OCI-LY3 (cell line): ENCODE data around the gene MTHFSD.

ENCODE experiments used
- H2AFZ ChIP-seq: fragments of 200-600, 300-600 bp; shearing (Covaris generic); 2 replicates; pipeline ENCODE4 v1.6.0; 2014; ENCODE audit warnings: antibody characterized with exemption, low read depth, low read length
- H3K27ac ChIP-seq: fragments of 200-600, 300-600 bp; sonication (generic); 2 replicates; pipeline ENCODE4 v1.5.1; 2014; ENCODE audit warnings: mild to moderate bottlenecking, low read length, moderate library complexity, mixed read lengths
- H3K27me3 ChIP-seq: fragments of 200-600, 300-600 bp; sonication (generic); 2 replicates; pipeline ENCODE4 v1.6.1; 2014; ENCODE audit warnings: low read depth, low read length, mixed read lengths
- H3K36me3 ChIP-seq: fragments of 200-600, 300-600 bp; sonication (generic); replicated peaks from 2 replicates; pipeline ENCODE3; 2014; ENCODE audit warnings: low read depth, low read length, mixed read lengths
- H3K4me1 ChIP-seq: fragments of 300-600, 200-600 bp; sonication (generic); 2 replicates; pipeline ENCODE4 v1.6.1; 2014; ENCODE audit warnings: low read length, mixed read lengths
- H3K4me2 ChIP-seq: fragments of 200-600, 300-600 bp; sonication (generic); 2 replicates; pipeline ENCODE4 v1.6.1; 2014; ENCODE audit warnings: low read length, mixed read lengths
- H3K4me3 ChIP-seq: fragments of 300-600, 200-600 bp; sonication (generic); 2 replicates; pipeline ENCODE4 v1.5.1; 2014; ENCODE audit warnings: antibody characterized with exemption, mild to moderate bottlenecking, low read length, moderate library complexity
- H3K79me2 ChIP-seq: fragments of 300-600, 200-600 bp; shearing (Covaris generic); 2 replicates; pipeline ENCODE4 v1.6.1; 2014; ENCODE audit warnings: mild to moderate bottlenecking, low read length, mixed read lengths
- H3K9ac ChIP-seq: fragments of 300-600, 200-600 bp; shearing (Covaris generic); 2 replicates; pipeline ENCODE4 v1.6.0; 2014; ENCODE audit warnings: mild to moderate bottlenecking, low read length, moderate library complexity
- H3K9me3 ChIP-seq: fragments of 200-600, 300-600 bp; shearing (Covaris generic); 2 replicates; pipeline ENCODE4 v1.6.1; 2014; ENCODE audit warnings: low read length, mixed read lengths; ENCODE audit not compliant: insufficient read depth
- H4K20me1 ChIP-seq: fragments of 200-600, 300-600 bp; sonication (generic); 2 replicates; pipeline ENCODE4 v1.6.1; 2016; ENCODE audit warnings: low read length, mixed read lengths; ENCODE audit not compliant: insufficient read depth
- EZH2phosphoT487 ChIP-seq: fragments of 200-600 bp; shearing (Covaris generic); IDR thresholded peaks from 2 replicates; pipeline ENCODE4 v1.6.1; 2018; ENCODE audit warnings: antibody characterized with exemption, mixed run types, low read depth
- TF ChIP-seq, protein P1 (sequence below): fragments of 200-600, 300-600 bp; sonication (generic); IDR thresholded peaks from 2 replicates; pipeline ENCODE4 v1.5.1; 2014; ENCODE audit warnings: antibody characterized with exemption, low read length, low read depth

MTHFSD gene

DNA sequence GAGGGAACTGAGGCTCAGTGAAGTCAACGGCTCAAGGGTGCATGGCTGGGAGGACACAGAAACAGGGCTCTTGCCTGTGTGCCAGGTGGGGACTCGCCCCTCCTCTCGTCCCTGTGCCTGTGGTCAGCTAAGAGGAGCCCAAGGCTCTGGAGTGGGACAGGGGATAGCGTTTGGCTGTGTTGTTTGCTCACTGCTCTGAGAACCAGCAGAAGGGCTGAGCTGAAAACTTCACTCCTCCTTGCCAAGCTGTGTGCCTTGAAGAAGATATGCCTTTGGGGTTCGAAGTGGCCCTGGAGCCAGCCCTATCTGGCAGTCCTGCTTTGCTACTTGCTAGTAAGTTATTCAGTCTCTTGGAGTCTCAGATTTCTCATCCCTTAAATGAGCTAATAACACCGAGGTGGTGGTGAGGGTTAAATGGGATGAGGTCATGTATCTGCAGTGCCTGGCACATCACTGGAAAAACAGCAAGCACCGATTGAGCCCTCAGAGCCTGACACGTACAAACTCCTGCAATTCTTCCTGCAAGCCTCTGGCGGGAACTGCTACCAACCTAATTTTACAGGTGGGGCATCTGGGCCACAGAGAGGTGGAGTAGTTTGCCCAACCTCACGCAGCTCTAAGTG is 41.1 kb upstream of the MTHFSD start:
- no peak for TF ChIP-seq EZH2phosphoT487
- TF ChIP-seq, protein P1, sequence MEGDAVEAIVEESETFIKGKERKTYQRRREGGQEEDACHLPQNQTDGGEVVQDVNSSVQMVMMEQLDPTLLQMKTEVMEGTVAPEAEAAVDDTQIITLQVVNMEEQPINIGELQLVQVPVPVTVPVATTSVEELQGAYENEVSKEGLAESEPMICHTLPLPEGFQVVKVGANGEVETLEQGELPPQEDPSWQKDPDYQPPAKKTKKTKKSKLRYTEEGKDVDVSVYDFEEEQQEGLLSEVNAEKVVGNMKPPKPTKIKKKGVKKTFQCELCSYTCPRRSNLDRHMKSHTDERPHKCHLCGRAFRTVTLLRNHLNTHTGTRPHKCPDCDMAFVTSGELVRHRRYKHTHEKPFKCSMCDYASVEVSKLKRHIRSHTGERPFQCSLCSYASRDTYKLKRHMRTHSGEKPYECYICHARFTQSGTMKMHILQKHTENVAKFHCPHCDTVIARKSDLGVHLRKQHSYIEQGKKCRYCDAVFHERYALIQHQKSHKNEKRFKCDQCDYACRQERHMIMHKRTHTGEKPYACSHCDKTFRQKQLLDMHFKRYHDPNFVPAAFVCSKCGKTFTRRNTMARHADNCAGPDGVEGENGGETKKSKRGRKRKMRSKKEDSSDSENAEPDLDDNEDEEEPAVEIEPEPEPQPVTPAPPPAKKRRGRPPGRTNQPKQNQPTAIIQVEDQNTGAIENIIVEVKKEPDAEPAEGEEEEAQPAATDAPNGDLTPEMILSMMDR: no peak

DNA sequence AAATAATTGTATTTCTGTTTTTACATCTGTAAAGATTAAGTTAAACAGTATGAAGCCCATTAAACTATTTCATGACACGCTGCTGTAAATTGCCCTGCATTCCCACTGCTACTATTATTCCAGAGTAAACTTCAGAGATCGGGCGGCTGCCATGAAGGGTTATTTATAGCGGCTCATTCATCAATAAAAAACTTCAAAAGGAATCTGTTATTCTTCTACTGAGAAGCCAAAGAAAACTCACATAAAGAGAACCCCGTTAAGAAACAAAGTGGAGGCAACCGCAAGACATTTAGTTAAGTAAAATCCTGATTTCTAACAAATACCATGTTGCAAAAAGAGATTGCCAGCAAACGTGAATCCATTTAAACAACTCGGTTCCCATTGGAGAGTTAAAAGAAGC is 39.7 kb upstream of the MTHFSD start:
- Histone ChIP-seq H3K9ac (no peak overlapping the region), H3K4me1 (no peaks in the 10 kb centered on the region), H3K9me3 (no peaks in the 10 kb centered on the region), H3K36me3 (no peaks in the 10 kb centered on the region), H3K27ac (no peak overlapping the region), H3K27me3 (peaks cover 49% of the 10 kb centered on the region), H2AFZ (no peak overlapping the region), H3K4me3 (no peak overlapping the region), H4K20me1 (no peaks in the 10 kb centered on the region), H3K79me2 (no peaks in the 10 kb centered on the region), H3K4me2 (no peak overlapping the region)
- no peak for TF ChIP-seq EZH2phosphoT487
- TF ChIP-seq, protein P1: no peak

More for the DNA sequence above, 41.1 kb upstream of the MTHFSD start:
- H2AFZ ChIP-seq: no peak overlapping the region
- peaks cover 42% of the 10 kb centered on the region for H3K27me3 ChIP-seq
- H3K27ac ChIP-seq: no peak overlapping the region
- H3K4me3 ChIP-seq: no peak overlapping the region
- H3K9me3 ChIP-seq: no peaks in the 10 kb centered on the region
- H3K36me3 ChIP-seq: no peaks in the 10 kb centered on the region
- no peak overlapping the region for H3K9ac ChIP-seq
- no peaks in the 10 kb centered on the region for H3K79me2 ChIP-seq
- no peaks in the 10 kb centered on the region for H3K4me1 ChIP-seq
- H4K20me1 ChIP-seq: no peaks in the 10 kb centered on the region
- no peak overlapping the region for H3K4me2 ChIP-seq

DNA sequence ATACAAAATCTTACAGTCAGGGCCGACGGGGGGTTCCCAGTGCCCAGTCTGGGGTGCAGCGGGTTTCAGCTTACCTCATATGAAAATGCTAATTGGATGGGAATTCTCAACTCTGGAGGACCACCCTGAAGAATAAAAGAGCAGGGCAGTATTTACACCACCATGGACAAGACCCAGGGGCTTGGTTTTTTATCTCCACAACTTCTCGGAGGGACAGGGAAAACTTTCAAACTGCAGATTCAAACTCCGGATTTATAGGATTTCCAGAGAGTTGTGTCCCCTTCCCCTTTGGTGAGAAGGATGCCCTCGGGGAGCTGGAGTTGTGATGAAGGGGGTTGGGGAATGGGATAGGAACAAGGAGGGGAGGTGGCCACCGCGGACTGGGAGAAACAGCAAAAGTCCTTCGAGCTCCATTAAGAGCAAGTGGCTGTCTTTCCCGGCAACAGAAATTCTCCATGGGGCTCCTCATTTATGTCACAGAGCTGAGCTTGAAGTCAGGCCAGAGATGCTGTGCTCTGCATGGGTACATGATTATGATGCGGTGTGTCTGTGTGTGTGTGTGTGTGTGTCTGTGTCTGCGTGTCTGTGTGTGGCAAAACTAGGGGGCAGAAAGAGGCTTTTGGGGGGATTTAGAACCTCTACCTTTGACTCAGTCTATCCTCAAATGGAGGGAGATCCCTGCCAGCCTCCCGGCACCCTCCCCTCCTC is 39.0 kb upstream of the MTHFSD start:
- no peaks in the 10 kb centered on the region for H3K36me3 ChIP-seq
- no peak overlapping the region for H2AFZ ChIP-seq

DNA sequence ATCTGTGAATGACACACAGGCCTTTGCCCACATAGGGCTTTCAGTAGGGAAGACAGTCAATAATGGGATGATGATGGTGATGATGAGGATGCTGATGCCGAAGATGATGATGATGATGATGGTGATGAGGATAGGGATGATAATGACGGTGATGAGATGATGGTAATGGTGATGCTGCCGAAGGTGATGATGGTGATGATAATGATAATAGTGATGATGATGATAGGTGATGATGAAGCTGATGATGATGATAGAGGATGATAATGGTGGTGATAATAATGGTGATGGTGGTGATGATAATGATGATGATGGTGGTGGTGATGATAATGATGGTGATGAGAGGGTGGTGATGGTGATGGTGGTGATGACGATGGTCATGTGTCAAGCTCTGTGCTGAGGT is 36.2 kb upstream of the MTHFSD start:
- Histone ChIP-seq H4K20me1 (no peaks in the 10 kb centered on the region), H3K4me3 (no peak overlapping the region), H3K4me2 (no peak overlapping the region), H3K9ac (no peak overlapping the region), H3K36me3 (no peaks in the 10 kb centered on the region), H3K27ac (no peak overlapping the region), H3K79me2 (no peaks in the 10 kb centered on the region), H3K4me1 (no peaks in the 10 kb centered on the region), H3K27me3 (peaks cover 44% of the 10 kb centered on the region), H3K9me3 (no peaks in the 10 kb centered on the region), H2AFZ (no peak overlapping the region)
- TF ChIP-seq EZH2phosphoT487: no peak
- TF ChIP-seq, protein P1: no peak

More for the DNA sequence above, 39.0 kb upstream of the MTHFSD start:
- H3K4me2 ChIP-seq: no peak overlapping the region
- no peak for TF ChIP-seq EZH2phosphoT487
- TF ChIP-seq, protein P1: no peak
- H3K9me3 ChIP-seq: no peaks in the 10 kb centered on the region
- no peaks in the 10 kb centered on the region for H3K79me2 ChIP-seq
- H4K20me1 ChIP-seq: no peaks in the 10 kb centered on the region
- H3K4me1 ChIP-seq: no peaks in the 10 kb centered on the region
- H3K27ac ChIP-seq: no peak overlapping the region
- no peak overlapping the region for H3K9ac ChIP-seq
- H3K4me3 ChIP-seq: no peak overlapping the region
- H3K27me3 ChIP-seq: peaks cover 50% of the 10 kb centered on the region
